K562 (cell line): Measurements from ENCODE around the gene CCDC78. TPM values are rescaled to one million over a fixed set of nuclear protein-coding genes. Genes with fewer than 3 reads are reported as not detected.
A peak's percentile ranks its signal among the peaks of the same experiment; 100 is the strongest.

Experiments
- ARID4B ChIP-seq: sonication (generic); formaldehyde crosslinking; IDR thresholded peaks from 2 replicates; pipeline ENCODE4 v1.8.0; 2022; ENCODE audit warnings: mild to moderate bottlenecking, missing genetic modification reagents
- ARNT ChIP-seq, 2 experiments: fragments of 450-650 bp; IDR thresholded peaks; 2 replicates each; pipeline ENCODE4 v1.6.1; 2016; ENCODE audit warnings: mild to moderate bottlenecking in 1 of 2
- ATF1 ChIP-seq, 2 experiments: fragments of 450-650 bp in 1 of 2; IDR thresholded peaks; 2 replicates each; pipeline ENCODE4 v1.6.1; 2016; ENCODE audit warnings: missing compliant biosample characterization in 1 of 2, missing genetic modification characterization in 1 of 2
- BMI1 ChIP-seq: fragments of 150-350 bp; IDR thresholded peaks from 2 replicates; pipeline ENCODE4 v1.6.1; 2014; ENCODE audit warnings: low read length
- CBX1 ChIP-seq: sonication (generic); IDR thresholded peaks from 2 replicates; pipeline ENCODE4 v1.6.1; 2016; ENCODE audit warnings: antibody characterized with exemption, low read depth, mild to moderate bottlenecking
- CREM ChIP-seq: IDR thresholded peaks from 2 replicates; pipeline ENCODE4 v1.6.1; 2014; ENCODE audit warnings: antibody characterized with exemption, low read depth
- E2F1 ChIP-seq: sonication (generic); formaldehyde crosslinking; IDR thresholded peaks from 2 replicates; pipeline ENCODE4 v1.8.1; 2023; ENCODE audit warnings: mild to moderate bottlenecking, missing genetic modification reagents, moderate library complexity
- E2F5 ChIP-seq: sonication (generic); formaldehyde crosslinking; IDR thresholded peaks from 2 replicates; pipeline ENCODE4 v1.8.0; 2022; ENCODE audit warnings: mild to moderate bottlenecking, missing genetic modification reagents
- NKRF ChIP-seq: fragments of 450-650 bp; IDR thresholded peaks from 2 replicates; pipeline ENCODE4 v1.6.1; 2016; ENCODE audit warnings: borderline replicate concordance
- RBFOX2 ChIP-seq: fragments of 200-400 bp; formaldehyde crosslinking; IDR thresholded peaks from 2 replicates; pipeline ENCODE4 v1.6.1; 2017; ENCODE audit warnings: low read depth, mild to moderate bottlenecking, low read length, moderate library complexity
- RNF2 ChIP-seq: sonication (generic); IDR thresholded peaks from 2 replicates; pipeline ENCODE4 v1.6.1; 2016
- SMARCA5 ChIP-seq: fragments of 450-650 bp; IDR thresholded peaks from 2 replicates; pipeline ENCODE4 v1.6.1; 2016
- TEAD4 ChIP-seq, 2 experiments: sonication (generic) in 1 of 2; formaldehyde crosslinking in 1 of 2; IDR thresholded peaks; 2 replicates each; pipeline versions ENCODE4 v1.6.1 to v1.8.0; 2012 to 2022; ENCODE audit warnings: borderline replicate concordance in 1 of 2, inconsistent platforms in 1 of 2, low read length in 1 of 2, mild to moderate bottlenecking in 1 of 2, missing genetic modification reagents in 1 of 2
- ZC3H11A ChIP-seq: IDR thresholded peaks from 2 replicates; pipeline ENCODE4 v1.6.1; 2012; ENCODE audit warnings: low read depth, low read length, improper control_type of control experiment
- ZFP91 ChIP-seq: sonication (generic); formaldehyde crosslinking; IDR thresholded peaks from 2 replicates; pipeline ENCODE4 v1.8.0; 2022; ENCODE audit warnings: mild to moderate bottlenecking, missing genetic modification reagents
- ZNF212 ChIP-seq: fragments of 450-650 bp; formaldehyde crosslinking; IDR thresholded peaks from 2 replicates; pipeline ENCODE4 v1.4.0; 2020; ENCODE audit warnings: mild to moderate bottlenecking
- ZNF316 ChIP-seq: fragments of 450-650 bp; IDR thresholded peaks from 2 replicates; pipeline ENCODE4 v1.6.1; 2016
- polyA plus RNA-seq, 8 experiments: library from polyadenylated mRNA; depleted of rRNA in 4 of 8; stranded (reverse) in 5 of 8; unstranded in 3 of 8; fragments of >200 nt; fragmentation: Nextera tagmentation in 2 of 8; fragmentation: Illumina TruSeq in 1 of 8; extraction: Ambion mirVana in 2 of 8; extraction: Trizol in 1 of 8; gene quantifications; 2 replicates each; pipeline versions ENCODE4 v1.2.1 to v1.2.3, GENCODE V29; 2011 to 2014; ENCODE audit warnings: inconsistent platforms in 1 of 8, missing spikeins in 1 of 8
- total RNA-seq, 7 experiments: library from RNA; depleted of rRNA in 6 of 7; stranded (reverse); fragments of >200 nt in 6 of 7; fragmentation: Illumina TruSeq in 2 of 7; extraction: Trizol in 2 of 7; gene quantifications; 2 replicates each; pipeline versions ENCODE4 v1.2.1 to v1.2.3, GENCODE V29; 2011 to 2021; ENCODE audit warnings: low replicate concordance in 1 of 7

CCDC78 gene
- total and polyA plus RNA-seq, 9 of the 15 experiments (the other 6 are each of a cell fraction or from before 2014, with no cell fraction given), result 0.24 to 17.7 (median 2.9) TPM

GRCh38 chr16:695355-696089 lies 30.7 kb downstream of the CCDC78 start (continued):
- TF ChIP-seq CREM, result peak; percentile 6; the same call in 1 of the 2 replicates
- TF ChIP-seq RBFOX2, result peak; percentile 74
- TF ChIP-seq E2F1 (CRISPR knock-in tag), result peak; percentile 62; the same call in 1 of the 2 replicates
- TF ChIP-seq BMI1, result no peak
- 0 out of 2 replicates have a peak, but pooled peaks have one; percentile 36 for TF ChIP-seq CBX1
- no peak for TF ChIP-seq ZNF212 (CRISPR knock-in tag)
- no peak for TF ChIP-seq ATF1 (CRISPR knock-in tag; IDR thresholded peaks at IDR 0.05)
- TF ChIP-seq ATF1 (tag; IDR thresholded peaks at IDR 0.05), result peak; percentile 74
- TF ChIP-seq ARID4B, result peak; percentile 86; the same call in 1 of the 2 replicates
- peak; percentile 5; the same call in 1 of the 2 replicates for TF ChIP-seq ZNF316
- no peak for TF ChIP-seq ZC3H11A
- TF ChIP-seq SMARCA5, result 0 out of 2 replicates have a peak, but pooled peaks have one; percentile 25
- 0 out of 2 replicates have a peak, but pooled peaks have one; percentile 37 for TF ChIP-seq NKRF
- TF ChIP-seq ZFP91 (CRISPR knock-in tag), result peak; percentile 61; the same call in 1 of the 2 replicates
- peak; percentile 86; the same call in 1 of the 2 replicates for TF ChIP-seq E2F5
- TF ChIP-seq TEAD4 (IDR thresholded peaks at IDR 0.05; ENCODE audit: low read length), result no peak; the same call in 1 of the 2 replicates
- peak; percentile 97 for TF ChIP-seq TEAD4 (CRISPR knock-in tag; IDR thresholded peaks at IDR 0.05; ENCODE audit: borderline replicate concordance)
- no peak for TF ChIP-seq ARNT (IDR thresholded peaks at IDR 0.05)
- TF ChIP-seq RNF2, result no peak
